Liver (tissue), 3 donors: ENCODE data around the gene NR2C1.

Experiments used
- EGR1 ChIP-seq, 2 donors: IDR thresholded peaks; 2 replicates each; pipeline ENCODE4 v1.6.1; 2016 to 2018; ENCODE audit warnings: antibody characterized with exemption in 2 of 2, low read depth in 2 of 2
- GABPA ChIP-seq, 2 donors: IDR thresholded peaks in 1 of 2; conservative IDR thresholded peaks in 1 of 2; 2 replicates each; pipeline ENCODE4 v1.6.1; 2016; ENCODE audit warnings: antibody characterized with exemption in 2 of 2, mild to moderate bottlenecking in 1 of 2, moderate library complexity in 1 of 2
- HNF4A ChIP-seq, 2 donors: conservative IDR thresholded peaks; 2 replicates each; pipeline ENCODE4 v1.6.1; 2016; ENCODE audit warnings: antibody characterized with exemption in 2 of 2, mild to moderate bottlenecking in 2 of 2
- JUND ChIP-seq, 2 donors: IDR thresholded peaks; 2 replicates each; pipeline ENCODE4 v1.6.1; 2016; ENCODE audit warnings: antibody characterized with exemption in 2 of 2
- RAD21 ChIP-seq, 2 donors: IDR thresholded peaks; 2 replicates each; pipeline ENCODE4 v1.6.1; 2016; ENCODE audit warnings: antibody characterized with exemption in 2 of 2, mild to moderate bottlenecking in 2 of 2
- SP1 ChIP-seq: IDR thresholded peaks from 2 replicates; pipeline ENCODE4 v1.6.1; 2018; ENCODE audit warnings: antibody characterized with exemption, mild to moderate bottlenecking
- TAF1 ChIP-seq: conservative IDR thresholded peaks from 2 replicates; pipeline ENCODE4 v1.6.1; 2016; ENCODE audit warnings: antibody characterized with exemption, mild to moderate bottlenecking
- YY1 ChIP-seq: IDR thresholded peaks from 2 replicates; pipeline ENCODE4 v1.6.1; 2016; ENCODE audit warnings: antibody characterized with exemption, mild to moderate bottlenecking
- TF ChIP-seq, protein P1 (sequence below): fragments of 150-350 bp; IDR thresholded peaks from 2 replicates; pipeline ENCODE4 v1.5.1; 2017; ENCODE audit warnings: improper control_type of control experiment, low read depth, low read length; ENCODE audit not compliant: missing input control
- TF ChIP-seq, protein P2 (sequence below): IDR thresholded peaks from 2 replicates; pipeline ENCODE4 v1.6.1; 2016; ENCODE audit warnings: antibody characterized with exemption
- TF ChIP-seq, protein P3 (sequence below): IDR thresholded peaks from 2 replicates; pipeline ENCODE4 v1.6.1; 2016; ENCODE audit warnings: antibody characterized with exemption, mild to moderate bottlenecking
- TF ChIP-seq, protein P4 (sequence below): IDR thresholded peaks from 2 replicates; pipeline ENCODE4 v1.6.1; 2016; ENCODE audit warnings: antibody characterized with exemption
- TF ChIP-seq, protein P5 (sequence below): IDR thresholded peaks from 2 replicates; pipeline ENCODE4 v1.6.1; 2016; ENCODE audit warnings: antibody characterized with exemption
- donor health status: healthy.
- donor health status: healthy.

DNA sequence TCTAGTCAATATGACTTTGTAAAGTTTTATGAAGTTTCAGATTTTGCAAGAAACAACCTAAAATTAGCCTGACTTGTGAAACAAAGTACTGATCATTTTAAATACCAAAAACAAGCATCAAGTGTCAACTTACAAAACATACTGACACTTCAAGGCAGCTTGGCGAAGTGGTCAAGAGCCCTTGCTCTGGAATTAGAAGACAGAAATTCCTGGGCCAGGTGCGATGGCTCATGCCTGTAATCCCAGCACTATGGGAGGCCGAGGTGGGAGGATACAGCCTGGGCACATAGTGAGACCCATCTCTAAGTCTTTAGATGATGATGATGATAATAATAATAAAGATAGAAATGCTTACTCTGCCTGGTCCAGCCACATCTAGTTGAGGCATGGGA, 45.4 kb upstream of the NR2C1 start:
- TF ChIP-seq, protein P1, sequence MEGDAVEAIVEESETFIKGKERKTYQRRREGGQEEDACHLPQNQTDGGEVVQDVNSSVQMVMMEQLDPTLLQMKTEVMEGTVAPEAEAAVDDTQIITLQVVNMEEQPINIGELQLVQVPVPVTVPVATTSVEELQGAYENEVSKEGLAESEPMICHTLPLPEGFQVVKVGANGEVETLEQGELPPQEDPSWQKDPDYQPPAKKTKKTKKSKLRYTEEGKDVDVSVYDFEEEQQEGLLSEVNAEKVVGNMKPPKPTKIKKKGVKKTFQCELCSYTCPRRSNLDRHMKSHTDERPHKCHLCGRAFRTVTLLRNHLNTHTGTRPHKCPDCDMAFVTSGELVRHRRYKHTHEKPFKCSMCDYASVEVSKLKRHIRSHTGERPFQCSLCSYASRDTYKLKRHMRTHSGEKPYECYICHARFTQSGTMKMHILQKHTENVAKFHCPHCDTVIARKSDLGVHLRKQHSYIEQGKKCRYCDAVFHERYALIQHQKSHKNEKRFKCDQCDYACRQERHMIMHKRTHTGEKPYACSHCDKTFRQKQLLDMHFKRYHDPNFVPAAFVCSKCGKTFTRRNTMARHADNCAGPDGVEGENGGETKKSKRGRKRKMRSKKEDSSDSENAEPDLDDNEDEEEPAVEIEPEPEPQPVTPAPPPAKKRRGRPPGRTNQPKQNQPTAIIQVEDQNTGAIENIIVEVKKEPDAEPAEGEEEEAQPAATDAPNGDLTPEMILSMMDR = no peak
- no peak for TF ChIP-seq HNF4A (conservative IDR thresholded peaks at IDR 0.05)
- no peak for TF ChIP-seq RAD21 (IDR thresholded peaks at IDR 0.05)
- TF ChIP-seq, protein P2, sequence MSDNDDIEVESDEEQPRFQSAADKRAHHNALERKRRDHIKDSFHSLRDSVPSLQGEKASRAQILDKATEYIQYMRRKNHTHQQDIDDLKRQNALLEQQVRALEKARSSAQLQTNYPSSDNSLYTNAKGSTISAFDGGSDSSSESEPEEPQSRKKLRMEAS = no peak
- TF ChIP-seq, protein P3, sequence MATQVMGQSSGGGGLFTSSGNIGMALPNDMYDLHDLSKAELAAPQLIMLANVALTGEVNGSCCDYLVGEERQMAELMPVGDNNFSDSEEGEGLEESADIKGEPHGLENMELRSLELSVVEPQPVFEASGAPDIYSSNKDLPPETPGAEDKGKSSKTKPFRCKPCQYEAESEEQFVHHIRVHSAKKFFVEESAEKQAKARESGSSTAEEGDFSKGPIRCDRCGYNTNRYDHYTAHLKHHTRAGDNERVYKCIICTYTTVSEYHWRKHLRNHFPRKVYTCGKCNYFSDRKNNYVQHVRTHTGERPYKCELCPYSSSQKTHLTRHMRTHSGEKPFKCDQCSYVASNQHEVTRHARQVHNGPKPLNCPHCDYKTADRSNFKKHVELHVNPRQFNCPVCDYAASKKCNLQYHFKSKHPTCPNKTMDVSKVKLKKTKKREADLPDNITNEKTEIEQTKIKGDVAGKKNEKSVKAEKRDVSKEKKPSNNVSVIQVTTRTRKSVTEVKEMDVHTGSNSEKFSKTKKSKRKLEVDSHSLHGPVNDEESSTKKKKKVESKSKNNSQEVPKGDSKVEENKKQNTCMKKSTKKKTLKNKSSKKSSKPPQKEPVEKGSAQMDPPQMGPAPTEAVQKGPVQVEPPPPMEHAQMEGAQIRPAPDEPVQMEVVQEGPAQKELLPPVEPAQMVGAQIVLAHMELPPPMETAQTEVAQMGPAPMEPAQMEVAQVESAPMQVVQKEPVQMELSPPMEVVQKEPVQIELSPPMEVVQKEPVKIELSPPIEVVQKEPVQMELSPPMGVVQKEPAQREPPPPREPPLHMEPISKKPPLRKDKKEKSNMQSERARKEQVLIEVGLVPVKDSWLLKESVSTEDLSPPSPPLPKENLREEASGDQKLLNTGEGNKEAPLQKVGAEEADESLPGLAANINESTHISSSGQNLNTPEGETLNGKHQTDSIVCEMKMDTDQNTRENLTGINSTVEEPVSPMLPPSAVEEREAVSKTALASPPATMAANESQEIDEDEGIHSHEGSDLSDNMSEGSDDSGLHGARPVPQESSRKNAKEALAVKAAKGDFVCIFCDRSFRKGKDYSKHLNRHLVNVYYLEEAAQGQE = no peak
- no peak for TF ChIP-seq GABPA (IDR thresholded peaks at IDR 0.05 in 1 of 2, conservative IDR thresholded peaks at IDR 0.05 in 1 of 2)
- TF ChIP-seq YY1 = no peak
- TF ChIP-seq TAF1 = no peak
- TF ChIP-seq, protein P4, sequence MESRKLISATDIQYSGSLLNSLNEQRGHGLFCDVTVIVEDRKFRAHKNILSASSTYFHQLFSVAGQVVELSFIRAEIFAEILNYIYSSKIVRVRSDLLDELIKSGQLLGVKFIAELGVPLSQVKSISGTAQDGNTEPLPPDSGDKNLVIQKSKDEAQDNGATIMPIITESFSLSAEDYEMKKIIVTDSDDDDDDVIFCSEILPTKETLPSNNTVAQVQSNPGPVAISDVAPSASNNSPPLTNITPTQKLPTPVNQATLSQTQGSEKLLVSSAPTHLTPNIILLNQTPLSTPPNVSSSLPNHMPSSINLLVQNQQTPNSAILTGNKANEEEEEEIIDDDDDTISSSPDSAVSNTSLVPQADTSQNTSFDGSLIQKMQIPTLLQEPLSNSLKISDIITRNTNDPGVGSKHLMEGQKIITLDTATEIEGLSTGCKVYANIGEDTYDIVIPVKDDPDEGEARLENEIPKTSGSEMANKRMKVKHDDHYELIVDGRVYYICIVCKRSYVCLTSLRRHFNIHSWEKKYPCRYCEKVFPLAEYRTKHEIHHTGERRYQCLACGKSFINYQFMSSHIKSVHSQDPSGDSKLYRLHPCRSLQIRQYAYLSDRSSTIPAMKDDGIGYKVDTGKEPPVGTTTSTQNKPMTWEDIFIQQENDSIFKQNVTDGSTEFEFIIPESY = no peak
- no peak for TF ChIP-seq EGR1 (IDR thresholded peaks at IDR 0.05; ENCODE audit: low read depth in 2 of 2)
- TF ChIP-seq JUND (IDR thresholded peaks at IDR 0.05) = no peak
- TF ChIP-seq, protein P5, sequence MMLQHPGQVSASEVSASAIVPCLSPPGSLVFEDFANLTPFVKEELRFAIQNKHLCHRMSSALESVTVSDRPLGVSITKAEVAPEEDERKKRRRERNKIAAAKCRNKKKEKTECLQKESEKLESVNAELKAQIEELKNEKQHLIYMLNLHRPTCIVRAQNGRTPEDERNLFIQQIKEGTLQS = no peak
- no peak for TF ChIP-seq SP1
